Fibroblast of mammary gland (primary cell): Measurements from ENCODE around the gene CHAF1A.

Experiments
- DNase-seq: peaks from one replicate; pipeline ENCODE4 v3.0.0-alpha.2; 2010; ENCODE audit warnings: low read depth
- H3K4me3 ChIP-seq: 2 replicates; pipeline ENCODE4 v1.5.1; 2011; ENCODE audit warnings: low read depth, mild to moderate bottlenecking, low read length, moderate library complexity; ENCODE audit not compliant: control insufficient read depth
- TF ChIP-seq, protein P1 (sequence below): conservative IDR thresholded peaks from 2 replicates; pipeline ENCODE4 v1.5.1; 2011; ENCODE audit warnings: low read depth, low read length, inconsistent platforms; ENCODE audit not compliant: control insufficient read depth, insufficient read depth

The CHAF1A gene

GRCh38 chr19:4402171-4403004 is at the start of gene CHAF1A:
Gene CHAF1A, plus strand, starts transcription at chr19:4402640. Its CDS starts 123 bp downstream, at chr19:4402763.
- TF ChIP-seq, protein P1, sequence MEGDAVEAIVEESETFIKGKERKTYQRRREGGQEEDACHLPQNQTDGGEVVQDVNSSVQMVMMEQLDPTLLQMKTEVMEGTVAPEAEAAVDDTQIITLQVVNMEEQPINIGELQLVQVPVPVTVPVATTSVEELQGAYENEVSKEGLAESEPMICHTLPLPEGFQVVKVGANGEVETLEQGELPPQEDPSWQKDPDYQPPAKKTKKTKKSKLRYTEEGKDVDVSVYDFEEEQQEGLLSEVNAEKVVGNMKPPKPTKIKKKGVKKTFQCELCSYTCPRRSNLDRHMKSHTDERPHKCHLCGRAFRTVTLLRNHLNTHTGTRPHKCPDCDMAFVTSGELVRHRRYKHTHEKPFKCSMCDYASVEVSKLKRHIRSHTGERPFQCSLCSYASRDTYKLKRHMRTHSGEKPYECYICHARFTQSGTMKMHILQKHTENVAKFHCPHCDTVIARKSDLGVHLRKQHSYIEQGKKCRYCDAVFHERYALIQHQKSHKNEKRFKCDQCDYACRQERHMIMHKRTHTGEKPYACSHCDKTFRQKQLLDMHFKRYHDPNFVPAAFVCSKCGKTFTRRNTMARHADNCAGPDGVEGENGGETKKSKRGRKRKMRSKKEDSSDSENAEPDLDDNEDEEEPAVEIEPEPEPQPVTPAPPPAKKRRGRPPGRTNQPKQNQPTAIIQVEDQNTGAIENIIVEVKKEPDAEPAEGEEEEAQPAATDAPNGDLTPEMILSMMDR = no peak
- DNase-seq = peak; percentile 100
- H3K4me3 ChIP-seq = peak within 1 kb of the TSS; percentile 90

GRCh38 chr19:4352701-4353121 is 49.7 kb upstream of the CHAF1A start:
- TF ChIP-seq, protein P1 = peak; percentile 88
- no peak overlapping the region for H3K4me3 ChIP-seq
- peak; percentile 78 for DNase-seq

GRCh38 chr19:4354282-4354681 is 48.2 kb upstream of the CHAF1A start:
- TF ChIP-seq, protein P1 = no peak
- no peak for DNase-seq
- no peak overlapping the region for H3K4me3 ChIP-seq

DNA sequence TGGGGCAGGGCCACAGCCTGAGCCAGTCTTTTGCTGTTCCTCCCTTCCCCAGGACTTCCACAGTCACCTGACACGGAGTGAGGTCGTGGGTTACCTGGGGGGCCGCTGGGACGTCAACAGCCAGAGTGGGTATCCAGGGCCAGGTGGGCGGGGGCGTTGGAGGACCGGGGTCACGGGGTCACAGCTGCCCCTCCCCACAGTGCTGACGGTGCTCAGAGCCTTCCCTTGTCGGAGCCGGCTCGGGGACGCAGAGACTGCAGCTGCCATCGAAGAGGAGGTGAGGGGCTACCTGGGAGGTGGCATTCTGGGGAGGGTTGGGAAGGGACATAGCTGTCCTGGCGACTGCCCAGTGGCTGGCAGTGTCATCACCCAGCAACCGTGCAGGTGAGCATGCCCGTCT is 47.5 kb upstream of the CHAF1A start:
- DNase-seq = no peak
- TF ChIP-seq, protein P1 = no peak
- H3K4me3 ChIP-seq = no peak overlapping the region

GRCh38 chr19:4357095-4357797 is 45.2 kb upstream of the CHAF1A start:
- no peak for DNase-seq
- no peak overlapping the region for H3K4me3 ChIP-seq
- TF ChIP-seq, protein P1 = no peak

DNA sequence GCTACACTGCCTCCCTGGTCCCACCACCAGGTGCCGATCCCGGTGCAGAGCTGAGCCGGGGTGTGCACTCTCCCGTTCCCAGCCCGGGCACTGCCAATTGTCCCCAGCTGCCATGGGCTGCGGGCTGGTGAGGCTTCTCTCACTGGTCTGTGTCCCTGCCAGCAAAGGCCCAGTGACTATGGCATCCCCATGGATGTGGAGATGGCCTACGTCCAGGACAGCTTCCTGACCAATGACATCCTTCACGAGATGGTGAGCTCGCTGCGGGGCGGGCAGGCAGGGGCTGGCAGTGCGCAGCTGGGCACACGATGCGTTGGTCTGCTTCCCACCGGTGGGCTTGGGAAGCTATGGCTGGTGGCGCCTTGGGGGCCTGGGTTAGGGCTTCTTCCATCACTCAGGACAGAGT is 44.5 kb upstream of the CHAF1A start:
- DNase-seq = no peak
- no peak overlapping the region for H3K4me3 ChIP-seq
- TF ChIP-seq, protein P1 = no peak
